T-helper 22 cell (primary cell): Measurements from ENCODE around the gene CISTR.
"Not testable (repeated sequence)": the region's sequence is repeated elsewhere in the genome, so short reads cannot be mapped to it uniquely, and the experiment has no call there.

Source experiments
- DNase-seq: peaks from one replicate; pipeline ENCODE4 v3.0.0-alpha.2; 2020; ENCODE audit warnings: low read depth

CISTR gene

DNA sequence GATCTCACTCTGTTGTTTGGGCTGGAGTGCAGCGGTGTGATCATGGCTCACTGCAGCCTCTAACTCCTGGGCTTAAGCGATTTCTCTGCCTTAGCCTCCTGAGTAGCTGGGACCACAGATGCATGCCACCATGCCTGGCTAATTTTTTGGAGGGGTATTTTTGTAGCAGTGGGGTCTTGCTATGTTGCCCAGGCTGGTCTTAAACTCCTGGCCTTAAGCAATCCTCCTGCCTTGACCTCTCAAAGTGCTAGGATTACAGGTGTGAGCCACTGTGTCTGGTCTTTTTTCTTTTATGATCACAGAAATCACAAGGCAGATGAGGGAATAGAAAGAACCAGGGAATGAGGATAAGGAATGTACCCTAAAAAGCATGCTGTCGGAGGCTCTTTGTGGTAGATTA lies 11.0 kb upstream of the CISTR start:
- DNase-seq: not testable (repeated sequence)

DNA sequence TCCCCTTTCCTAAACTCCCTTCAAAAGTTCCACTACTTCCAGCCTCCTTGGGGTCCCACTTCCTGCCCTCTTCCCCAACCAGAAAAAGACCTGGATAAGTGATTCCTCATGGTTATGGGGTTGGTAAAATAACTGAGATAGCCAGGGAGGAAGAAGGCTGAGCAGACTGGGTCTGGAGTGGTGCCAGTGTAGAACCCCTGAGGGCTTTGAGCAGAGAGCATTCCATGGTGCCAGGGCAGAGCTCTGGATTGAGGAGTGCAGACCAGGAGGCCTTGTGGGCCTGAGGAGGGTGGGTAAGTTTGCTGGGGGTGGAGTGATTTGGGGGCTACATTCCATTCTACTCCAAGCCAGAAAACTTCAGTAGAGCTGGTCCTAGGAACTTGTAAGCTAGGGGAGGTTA lies 9.5 kb upstream of the CISTR start:
- no peak for DNase-seq

DNA sequence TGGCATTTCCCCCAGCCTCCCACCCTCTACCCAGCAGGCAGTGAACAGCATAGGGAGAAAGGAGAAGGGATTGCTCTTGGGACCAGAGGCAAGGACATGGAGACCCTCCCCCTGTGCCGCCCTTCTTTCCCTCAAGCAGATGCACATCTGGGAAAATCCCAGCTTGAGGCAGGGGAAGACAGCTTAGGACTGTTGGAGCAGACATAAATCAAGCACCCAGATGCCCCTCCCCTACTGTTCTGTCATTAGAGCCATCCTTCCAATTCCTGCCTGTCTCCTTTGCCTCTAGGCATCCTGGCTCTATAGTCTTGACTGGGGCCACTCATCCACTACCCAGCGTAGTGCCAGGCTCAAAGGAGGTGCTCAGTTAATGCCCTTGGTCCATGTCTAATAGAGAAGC lies 7.5 kb upstream of the CISTR start:
- no peak for DNase-seq

DNA sequence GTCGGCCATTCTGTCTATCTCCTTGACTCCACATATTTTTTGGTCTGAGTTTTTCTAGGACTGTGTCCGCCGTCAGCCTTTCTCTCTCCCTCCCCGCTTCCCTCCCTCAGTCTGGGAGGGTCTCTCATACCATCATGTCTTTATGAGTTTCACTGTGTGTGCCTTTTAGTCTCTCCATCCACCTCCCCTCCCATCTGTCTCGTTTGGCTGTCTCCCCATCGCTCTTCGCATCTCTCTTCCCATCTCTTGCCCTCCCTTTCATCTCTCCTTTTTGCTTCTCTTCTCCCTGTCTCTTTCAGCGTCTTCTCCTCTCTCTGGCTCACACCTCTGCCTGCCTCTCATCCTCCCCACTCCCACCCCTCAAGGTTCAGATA lies 6.9 kb upstream of the CISTR start:
- no peak for DNase-seq

GRCh38 chr12:53758081-53758729 lies 6.4 kb upstream of the CISTR start:
- no peak for DNase-seq

DNA sequence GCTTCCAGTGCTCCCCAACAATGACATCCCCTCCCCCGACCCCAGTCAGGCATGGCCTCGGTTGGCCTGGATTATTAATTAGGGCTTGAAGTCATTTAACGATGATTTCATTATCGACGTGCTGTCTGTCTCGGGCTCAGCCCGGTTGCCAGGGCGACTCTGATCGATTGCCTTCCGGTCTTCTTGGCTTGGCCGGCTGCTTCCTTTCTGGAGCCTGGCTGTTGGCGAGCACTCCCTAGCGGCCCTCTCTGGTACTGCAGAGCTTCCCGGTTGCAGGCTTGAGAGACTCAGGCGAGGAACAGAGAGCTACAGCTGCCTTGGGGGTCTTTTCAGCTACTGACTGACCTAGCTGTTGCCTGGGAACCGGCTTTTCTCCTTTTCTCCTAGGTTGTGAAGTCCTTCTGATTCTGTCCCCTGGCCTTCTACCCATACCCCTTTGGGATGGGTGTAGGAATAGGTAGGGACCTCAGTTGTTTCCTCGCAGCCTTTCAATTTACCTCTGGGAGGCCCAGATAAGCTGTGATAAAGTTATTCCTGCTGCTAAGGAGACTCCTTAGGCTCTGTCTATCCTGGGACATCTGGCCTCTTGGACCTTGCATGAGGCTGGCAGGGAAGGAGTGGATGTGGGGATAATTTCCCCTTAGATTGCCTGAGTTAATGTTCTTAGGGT lies 5.5 kb upstream of the CISTR start:
- peak; percentile 52 for DNase-seq

- no peak for DNase-seq
Measured at GRCh38 chr12:53756300-53757100, 4.7 kb upstream of the CISTR start.

DNA sequence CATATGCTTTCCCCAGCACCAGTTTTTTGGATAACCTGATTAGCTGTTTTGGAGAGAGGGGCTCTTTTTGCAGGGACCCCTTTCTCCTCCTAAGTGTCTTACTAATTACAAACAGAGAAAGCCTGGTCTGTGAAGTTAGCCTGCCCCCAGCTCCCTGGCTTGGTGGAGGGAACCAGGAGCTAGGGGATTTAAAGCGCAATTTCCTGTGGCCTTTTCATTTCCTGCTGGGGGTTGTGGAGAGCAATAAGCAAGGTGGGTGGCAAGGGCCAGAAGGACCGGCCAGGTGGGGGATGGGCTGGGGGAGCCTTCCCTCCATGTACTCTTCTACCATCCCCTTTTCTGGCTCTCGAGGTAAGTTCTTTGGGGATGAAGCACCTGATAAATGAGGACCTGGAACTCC lies 4.1 kb upstream of the CISTR start:
- DNase-seq: no peak

- no peak for DNase-seq
Measured at GRCh38 chr12:53755451-53755891, 3.7 kb upstream of the CISTR start.

DNA sequence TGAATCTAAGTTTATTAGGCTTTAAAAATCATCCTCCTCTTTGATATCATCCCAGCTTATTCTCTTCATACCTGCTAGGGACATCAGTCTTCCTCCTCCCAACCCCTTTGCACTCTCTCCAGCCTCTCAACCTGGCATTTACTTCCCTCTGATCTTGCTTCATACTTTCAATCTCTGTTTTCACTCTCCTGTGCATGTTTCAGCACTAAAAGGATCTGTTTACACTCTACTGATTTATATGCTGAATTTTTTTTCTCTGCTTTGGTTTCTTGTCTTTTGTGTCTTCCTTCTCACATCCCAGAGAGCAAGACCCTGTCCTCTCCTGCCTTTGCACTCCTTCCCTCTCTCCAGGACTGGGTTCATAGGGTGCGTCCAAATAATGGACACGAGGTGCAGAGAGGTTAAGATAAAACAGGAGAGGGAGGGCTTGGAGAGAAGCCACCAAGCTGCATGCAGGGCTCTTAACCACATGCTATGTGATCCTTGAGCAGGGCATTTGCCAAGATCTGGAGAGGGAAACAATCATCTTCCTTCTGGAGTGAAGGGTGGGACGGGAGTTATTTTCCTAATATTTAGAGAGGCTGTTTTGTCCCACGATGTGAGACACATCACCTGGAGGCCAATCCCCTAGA lies 3.0 kb upstream of the CISTR start:
- DNase-seq: no peak

- no peak for DNase-seq
Measured at GRCh38 chr12:53754188-53754585, 2.4 kb upstream of the CISTR start.

DNA sequence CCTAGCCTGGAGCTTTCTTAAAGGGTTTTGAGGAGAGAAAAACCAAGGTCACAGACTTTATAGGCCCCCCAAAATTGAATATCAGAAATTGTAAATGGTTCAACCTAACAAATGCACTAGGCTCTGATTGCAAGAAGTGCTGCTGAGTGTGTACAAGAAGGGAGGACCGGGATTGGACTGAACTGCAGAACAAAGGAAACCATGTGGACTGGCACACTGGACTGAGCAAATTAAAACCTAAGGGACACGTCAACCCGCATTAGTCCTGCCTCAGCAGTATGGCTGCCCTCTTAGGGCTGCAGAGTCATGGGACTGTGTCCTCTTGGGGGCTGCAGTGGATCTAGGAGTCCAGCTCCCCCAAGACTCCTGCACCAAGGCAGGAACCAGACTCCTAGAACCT lies 842 bp upstream of the CISTR start:
- DNase-seq: no peak

- DNase-seq: no peak
Measured at GRCh38 chr12:53752192-53752601, 418 bp upstream of the CISTR start.

GRCh38 chr12:53750812-53751335 lies 905 bp downstream of the CISTR start:
- DNase-seq: no peak

GRCh38 chr12:53749986-53750811 lies 1.6 kb downstream of the CISTR start:
- DNase-seq: no peak

GRCh38 chr12:53748072-53748840 lies 3.5 kb downstream of the CISTR start:
- DNase-seq: no peak

DNA sequence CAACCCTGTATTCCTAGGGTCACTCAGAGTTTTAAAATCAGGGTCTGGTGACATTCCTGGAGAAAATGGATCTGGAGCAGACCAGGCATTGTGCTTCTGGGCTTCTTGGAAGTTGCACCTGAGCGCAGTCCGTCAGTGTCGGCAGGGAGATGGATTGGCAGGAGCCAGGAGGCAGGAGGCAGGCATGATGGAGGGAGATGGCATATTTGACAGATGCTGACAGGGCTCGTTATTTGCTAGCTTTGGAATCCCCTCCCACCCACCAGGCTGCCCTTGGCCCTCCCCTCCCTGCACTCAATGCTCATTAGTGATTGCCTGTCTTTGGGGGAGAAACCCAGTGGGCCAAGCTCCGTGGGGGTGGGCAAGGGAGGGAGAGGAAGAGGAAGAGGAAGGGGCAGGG lies 4.7 kb downstream of the CISTR start:
- DNase-seq: no peak

- DNase-seq: peak; percentile 75
Measured at GRCh38 chr12:53746592-53747092, 5.1 kb downstream of the CISTR start.

GRCh38 chr12:53744751-53745150 lies 7.0 kb downstream of the CISTR start:
- DNase-seq: no peak

GRCh38 chr12:53744130-53744441 lies 7.7 kb downstream of the CISTR start:
- no peak for DNase-seq
